AG09309 (cell line): ENCODE data around the gene RASSF6.

Source experiments
- DNase-seq: peaks from one replicate; pipeline ENCODE4 v3.0.0-alpha.2; 2010; ENCODE audit warnings: low read depth
- H3K4me3 ChIP-seq: 2 replicates; pipeline ENCODE4 v1.5.1; 2011; ENCODE audit warnings: mild to moderate bottlenecking, low read depth, low read length, moderate library complexity; ENCODE audit not compliant: control insufficient read depth
- TF ChIP-seq, protein P1 (sequence below): IDR thresholded peaks from 2 replicates; pipeline ENCODE4 v1.5.1; 2011; ENCODE audit warnings: mild to moderate bottlenecking, low read depth, low read length, inconsistent platforms; ENCODE audit not compliant: insufficient read depth, control insufficient read depth; ENCODE audit errors: missing control alignments

RASSF6 gene

DNA sequence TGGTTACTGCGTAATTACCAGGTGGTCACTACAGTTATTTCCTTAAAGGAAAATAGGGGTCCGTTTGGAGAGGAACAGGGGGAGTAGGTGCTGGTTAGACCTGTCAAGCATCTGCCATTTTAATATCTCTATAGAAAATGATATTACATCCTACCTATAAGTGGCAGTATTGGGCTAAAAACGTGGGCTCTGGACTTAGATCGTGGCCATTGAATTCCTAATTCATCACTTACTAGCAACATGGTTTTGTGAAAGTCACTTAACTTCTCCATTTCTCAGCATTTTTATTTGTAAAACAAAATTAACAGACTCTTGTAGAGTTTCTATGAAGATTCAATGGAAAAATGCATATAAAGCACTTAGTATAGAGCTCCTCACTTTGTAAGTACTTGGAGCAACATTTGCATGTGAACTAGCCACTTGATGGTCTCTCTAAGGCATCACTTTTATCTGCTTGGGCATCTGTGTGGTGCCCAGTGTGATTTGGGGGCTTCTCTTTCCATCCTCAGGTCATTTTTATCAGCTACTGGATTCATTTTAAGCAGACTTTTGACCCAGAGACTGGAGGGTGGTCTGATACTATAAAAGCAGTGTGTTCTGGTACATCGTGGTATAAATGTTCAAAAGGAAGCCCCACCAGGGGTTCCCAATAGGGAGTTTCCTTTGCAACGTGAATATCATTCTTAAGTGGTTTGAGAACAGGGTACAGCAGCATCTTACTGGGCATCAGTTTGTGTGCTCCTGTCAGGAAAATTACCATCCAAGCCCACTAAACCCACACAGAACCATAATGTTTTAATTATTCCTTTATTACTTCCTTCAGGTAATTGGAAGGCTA lies 42.7 kb upstream of the RASSF6 start:
- peak; percentile 31 for DNase-seq
- TF ChIP-seq, protein P1, sequence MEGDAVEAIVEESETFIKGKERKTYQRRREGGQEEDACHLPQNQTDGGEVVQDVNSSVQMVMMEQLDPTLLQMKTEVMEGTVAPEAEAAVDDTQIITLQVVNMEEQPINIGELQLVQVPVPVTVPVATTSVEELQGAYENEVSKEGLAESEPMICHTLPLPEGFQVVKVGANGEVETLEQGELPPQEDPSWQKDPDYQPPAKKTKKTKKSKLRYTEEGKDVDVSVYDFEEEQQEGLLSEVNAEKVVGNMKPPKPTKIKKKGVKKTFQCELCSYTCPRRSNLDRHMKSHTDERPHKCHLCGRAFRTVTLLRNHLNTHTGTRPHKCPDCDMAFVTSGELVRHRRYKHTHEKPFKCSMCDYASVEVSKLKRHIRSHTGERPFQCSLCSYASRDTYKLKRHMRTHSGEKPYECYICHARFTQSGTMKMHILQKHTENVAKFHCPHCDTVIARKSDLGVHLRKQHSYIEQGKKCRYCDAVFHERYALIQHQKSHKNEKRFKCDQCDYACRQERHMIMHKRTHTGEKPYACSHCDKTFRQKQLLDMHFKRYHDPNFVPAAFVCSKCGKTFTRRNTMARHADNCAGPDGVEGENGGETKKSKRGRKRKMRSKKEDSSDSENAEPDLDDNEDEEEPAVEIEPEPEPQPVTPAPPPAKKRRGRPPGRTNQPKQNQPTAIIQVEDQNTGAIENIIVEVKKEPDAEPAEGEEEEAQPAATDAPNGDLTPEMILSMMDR = peak; percentile 44
- no peak overlapping the region for H3K4me3 ChIP-seq

DNA sequence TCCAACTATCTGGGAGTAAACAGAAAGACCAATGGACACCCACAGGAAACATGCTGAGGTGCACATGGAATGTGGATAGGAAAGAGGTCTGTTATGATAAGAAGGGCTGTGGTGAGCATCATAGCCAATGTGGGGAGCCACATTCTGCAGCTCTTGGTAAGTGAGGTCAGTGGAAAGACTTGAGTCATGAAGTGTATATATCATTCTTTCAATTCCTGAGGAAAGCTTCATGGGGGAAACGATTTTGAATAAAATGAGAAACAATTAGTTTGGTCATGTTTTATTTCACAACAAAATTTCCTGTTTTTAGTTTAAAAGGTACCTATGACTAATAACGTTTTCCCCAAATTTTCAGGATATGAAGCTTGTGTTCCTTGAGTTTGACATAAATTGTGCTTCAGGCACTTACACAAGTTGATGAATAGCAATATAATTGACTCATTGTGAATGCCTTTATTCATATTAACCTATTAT lies 41.4 kb upstream of the RASSF6 start:
- TF ChIP-seq, protein P1 = peak; percentile 13
- peak; percentile 93 for DNase-seq
- no peak overlapping the region for H3K4me3 ChIP-seq

GRCh38 chr4:73660808-73661207 lies 40.6 kb upstream of the RASSF6 start:
- no peak for DNase-seq
- TF ChIP-seq, protein P1 = no peak
- no peak overlapping the region for H3K4me3 ChIP-seq

- TF ChIP-seq, protein P1 = peak; percentile 62
- DNase-seq = no peak
- no peak overlapping the region for H3K4me3 ChIP-seq
These were observed 33.5 kb upstream of the RASSF6 start for GRCh38 chr4:73653695-73654106.

DNA sequence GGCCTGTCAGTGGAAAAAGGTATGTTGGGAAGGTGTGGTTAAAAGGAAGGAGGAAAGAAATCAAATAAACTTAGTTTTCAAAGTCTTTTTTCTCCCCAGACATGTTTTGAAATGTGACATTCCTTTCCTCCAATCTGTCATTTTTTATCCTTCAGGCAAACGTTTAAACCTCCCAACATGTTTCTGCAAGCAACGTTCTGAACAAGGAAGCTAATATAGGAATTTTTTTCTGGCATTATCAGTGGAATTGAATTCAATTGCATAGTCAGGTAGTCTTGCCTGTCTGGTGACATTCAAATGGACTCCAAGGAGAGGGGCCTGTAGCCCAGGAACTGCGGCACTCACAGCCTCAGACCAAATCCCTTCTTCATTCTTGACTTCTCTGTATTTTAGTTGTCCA lies 30.0 kb upstream of the RASSF6 start:
- no peak overlapping the region for H3K4me3 ChIP-seq
- DNase-seq = no peak
- TF ChIP-seq, protein P1 = no peak

DNA sequence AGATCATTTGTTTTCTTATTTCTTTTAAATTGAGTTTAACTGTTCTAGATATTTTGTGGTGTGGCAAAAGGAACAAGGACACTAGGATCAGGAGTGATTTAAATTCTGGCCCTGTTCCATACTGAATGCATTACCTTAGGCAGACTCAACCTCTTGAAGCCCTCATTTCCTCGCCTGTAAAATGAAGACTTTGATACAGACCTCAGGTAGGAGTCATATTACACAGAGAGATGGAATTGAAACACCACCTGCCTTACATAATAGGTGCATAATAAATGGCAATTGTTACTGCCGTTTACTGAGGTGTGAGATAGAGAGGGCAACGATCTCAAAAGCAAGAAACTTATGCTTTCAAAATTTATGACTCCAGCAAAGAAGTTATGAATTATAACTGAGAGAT lies 28.2 kb upstream of the RASSF6 start:
- no peak for DNase-seq
- TF ChIP-seq, protein P1 = no peak
- no peak overlapping the region for H3K4me3 ChIP-seq

DNA sequence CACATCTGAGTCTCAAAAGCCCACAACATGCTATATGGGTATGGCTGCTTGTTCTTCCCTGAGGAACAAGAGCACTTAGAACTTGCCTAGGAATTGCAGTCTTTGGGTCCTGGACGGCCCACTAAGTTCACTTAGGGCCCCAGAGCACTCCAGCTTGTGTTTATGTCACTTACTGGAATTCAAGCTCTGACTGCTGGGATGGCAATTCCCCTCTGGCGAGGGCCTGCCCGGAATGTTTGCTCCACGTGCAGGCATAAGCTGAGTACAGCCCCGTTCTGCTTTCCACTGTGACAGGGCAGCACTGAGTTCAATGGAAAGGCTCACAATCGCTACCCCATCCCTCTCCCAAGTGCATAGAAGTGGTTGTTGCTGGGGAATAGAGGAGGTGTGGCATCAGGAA lies 25.9 kb upstream of the RASSF6 start:
- no peak overlapping the region for H3K4me3 ChIP-seq
- DNase-seq = no peak
- TF ChIP-seq, protein P1 = no peak
